ENCODE measurements around the gene REEP3.

- no peak for TF ChIP-seq CTCF (conservative IDR thresholded peaks at IDR 0.05 in 1 of 2, IDR thresholded peaks at IDR 0.05 in 1 of 2; ENCODE audit: extremely low read depth in 1 of 2, insufficient read depth in 1 of 2, low read depth in 1 of 2, low read length in 2 of 2)
- no peak for TF ChIP-seq EZH2 (IDR thresholded peaks at IDR 0.05; ENCODE audit: borderline replicate concordance, low read length)
Measured at GRCh38 chr10:63583397-63583796, 62.2 kb downstream of the REEP3 start.
